Loucy (cell line): ENCODE results near the gene ARID3B.

Experiments
- CTCF ChIP-seq: fragments of 200-600 bp; sonication (generic); conservative IDR thresholded peaks from 2 replicates; pipeline ENCODE4 v1.5.1; 2014; ENCODE audit warnings: mild to moderate bottlenecking, antibody characterized with exemption, low read length
- EZH2phosphoT487 ChIP-seq: fragments of 200-600 bp; IDR thresholded peaks from 2 replicates; pipeline ENCODE4 v1.6.1; 2018; ENCODE audit warnings: antibody characterized with exemption, mild to moderate bottlenecking, moderate library complexity, borderline replicate concordance

- TF ChIP-seq CTCF = no peak
- no peak for TF ChIP-seq EZH2phosphoT487
Observed at GRCh38 chr15:74571191-74571590, 30.2 kb downstream of the ARID3B start.
